ENCODE data around the gene IL1RAPL1. TPM values are rescaled to one million over a fixed set of nuclear protein-coding genes. Genes with fewer than 3 reads are reported as not detected.

IL1RAPL1 gene
- total and polyA plus RNA-seq, 8 donors: 0.60 to 1.4 (median 0.95) TPM; not detected in 2

DNA sequence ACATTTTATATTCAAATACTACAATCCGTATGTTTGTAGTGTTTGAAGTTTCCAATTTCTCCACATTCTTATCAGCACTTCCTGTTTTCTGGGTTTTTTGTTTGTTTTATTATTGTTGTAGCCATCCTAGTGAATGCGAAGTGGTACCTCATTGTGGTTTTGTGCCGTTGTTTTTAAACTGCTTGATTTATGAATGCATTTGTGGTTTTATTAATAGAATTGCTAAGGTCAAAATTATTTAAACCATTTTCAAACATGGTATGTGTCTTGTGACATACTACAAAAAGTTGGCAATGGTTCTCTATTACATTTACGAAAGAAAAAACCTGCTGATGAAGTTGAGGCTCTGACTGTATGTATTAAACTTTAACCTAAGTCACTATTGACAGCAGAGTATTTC is 848.1 kb downstream of the IL1RAPL1 start:
- Histone ChIP-seq H3K36me3 (no peaks in the 10 kb centered on the region), H3K4me1 (no peaks in the 10 kb centered on the region), H3K9me3 (peaks cover 0 to 2% of the 10 kb centered on the region in 2 donors), H3K27ac (no peak overlapping the region), H3K27me3 (no peaks in the 10 kb centered on the region), H3K4me3 (no peak overlapping the region)
- ATAC-seq (no peak), DNase-seq (no peak)
- intact Hi-C loops (cut with DNase I): no loop called here
- TF ChIP-seq CTCF (IDR thresholded peaks at IDR 0.05): no peak

DNA sequence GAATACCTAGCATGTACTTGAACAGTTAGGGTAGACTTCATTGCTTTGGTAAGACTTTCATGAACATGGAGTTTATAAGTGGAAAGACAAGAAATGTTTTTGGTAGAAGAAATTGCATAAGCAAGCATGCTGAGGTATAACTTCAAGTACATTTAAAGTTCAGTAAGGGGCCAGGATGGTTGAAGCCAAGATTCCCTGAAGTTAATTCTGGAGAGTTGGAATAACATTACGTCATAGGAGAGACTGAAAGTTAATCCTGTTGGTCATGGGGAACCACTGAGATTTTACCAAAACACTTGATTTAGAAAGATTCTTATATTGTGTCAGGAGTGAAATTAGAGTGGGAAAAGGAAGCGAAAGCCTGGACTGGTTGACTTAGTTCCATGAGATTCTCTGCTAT is 860.6 kb downstream of the IL1RAPL1 start:
- no peak for DNase-seq
- no peaks in the 10 kb centered on the region for H3K4me1 ChIP-seq
- H3K27ac ChIP-seq: no peak overlapping the region
- H3K4me3 ChIP-seq: no peak overlapping the region
- no peaks in the 10 kb centered on the region for H3K9me3 ChIP-seq
- H3K27me3 ChIP-seq: no peaks in the 10 kb centered on the region
- no peaks in the 10 kb centered on the region for H3K36me3 ChIP-seq
- ATAC-seq: no peak
- no peak for TF ChIP-seq CTCF (IDR thresholded peaks at IDR 0.05)
- intact Hi-C loops (cut with DNase I): no loop called here

DNA sequence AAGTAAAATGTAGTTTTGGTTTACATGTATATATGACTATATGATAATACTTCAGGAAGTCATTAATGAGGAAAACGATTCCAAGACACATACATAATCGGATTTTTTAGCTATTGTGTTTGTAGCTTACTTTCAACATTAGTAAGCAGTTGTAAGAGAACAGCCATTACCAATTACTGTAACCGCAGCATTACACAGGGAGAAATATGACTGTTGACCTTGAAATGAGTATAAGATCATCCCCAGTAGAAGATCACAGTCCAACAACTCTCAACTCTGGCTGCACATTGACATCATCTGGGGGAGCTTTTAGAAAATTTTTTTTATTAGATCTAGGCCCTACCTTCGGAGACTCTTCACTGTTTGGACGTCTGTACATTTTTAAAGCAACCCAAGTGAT is 866.1 kb downstream of the IL1RAPL1 start:
- Histone ChIP-seq H3K9me3 (no peaks in the 10 kb centered on the region), H3K4me3 (no peak overlapping the region), H3K27me3 (no peaks in the 10 kb centered on the region), H3K4me1 (no peaks in the 10 kb centered on the region), H3K36me3 (no peaks in the 10 kb centered on the region), H3K27ac (no peak overlapping the region)
- ATAC-seq (no peak), DNase-seq (no peak)
- intact Hi-C loops (cut with DNase I): no loop called here
- TF ChIP-seq CTCF (IDR thresholded peaks at IDR 0.05): no peak

DNA sequence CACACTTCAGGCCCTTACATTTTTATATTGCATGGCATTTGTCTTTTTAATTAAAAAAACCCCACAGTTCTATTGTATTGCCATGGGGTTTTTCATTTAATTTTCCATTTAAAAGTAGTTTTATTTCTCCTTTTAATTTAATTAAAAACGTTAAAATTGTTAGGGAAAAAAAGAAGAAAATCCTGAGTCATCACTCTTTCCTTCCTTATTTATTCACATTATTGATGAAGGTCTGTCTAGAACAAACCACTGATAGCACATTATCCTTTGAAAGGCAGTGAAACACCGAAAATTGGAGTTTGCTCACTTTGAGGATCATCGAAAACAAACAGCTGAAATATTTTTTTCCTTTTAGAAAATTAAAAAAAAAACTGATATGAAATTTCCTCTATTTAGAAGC is 868.5 kb downstream of the IL1RAPL1 start:
- intact Hi-C loops (cut with DNase I): no loop called here
- TF ChIP-seq CTCF (IDR thresholded peaks at IDR 0.05): no peak

GRCh38 chrX:29461039-29461438 is 873.8 kb downstream of the IL1RAPL1 start:
- H3K4me3 ChIP-seq: no peak overlapping the region
- no peaks in the 10 kb centered on the region for H3K27me3 ChIP-seq
- H3K36me3 ChIP-seq: no peaks in the 10 kb centered on the region
- intact Hi-C loops (cut with DNase I): no loop called here
- DNase-seq: no peak
- H3K4me1 ChIP-seq: no peaks in the 10 kb centered on the region
- H3K9me3 ChIP-seq: no peaks in the 10 kb centered on the region
- TF ChIP-seq CTCF (IDR thresholded peaks at IDR 0.05): no peak
- ATAC-seq: no peak
- no peak overlapping the region for H3K27ac ChIP-seq

More for the DNA sequence above, 868.5 kb downstream of the IL1RAPL1 start:
- H3K27me3 ChIP-seq: no peaks in the 10 kb centered on the region
- H3K4me3 ChIP-seq: no peak overlapping the region
- H3K27ac ChIP-seq: no peak overlapping the region
- no peaks in the 10 kb centered on the region for H3K4me1 ChIP-seq
- no peaks in the 10 kb centered on the region for H3K36me3 ChIP-seq
- no peaks in the 10 kb centered on the region for H3K9me3 ChIP-seq
- no peak for DNase-seq
- no peak for ATAC-seq
